GM10847 (cell line): Measurements from ENCODE around the gene OPA3.

ENCODE experiments used
- POLR2A ChIP-seq: IDR thresholded peaks from 2 replicates; pipeline ENCODE4 v1.6.1; 2011; ENCODE audit not compliant: insufficient read length; ENCODE audit errors: extremely low read depth

OPA3 gene

DNA sequence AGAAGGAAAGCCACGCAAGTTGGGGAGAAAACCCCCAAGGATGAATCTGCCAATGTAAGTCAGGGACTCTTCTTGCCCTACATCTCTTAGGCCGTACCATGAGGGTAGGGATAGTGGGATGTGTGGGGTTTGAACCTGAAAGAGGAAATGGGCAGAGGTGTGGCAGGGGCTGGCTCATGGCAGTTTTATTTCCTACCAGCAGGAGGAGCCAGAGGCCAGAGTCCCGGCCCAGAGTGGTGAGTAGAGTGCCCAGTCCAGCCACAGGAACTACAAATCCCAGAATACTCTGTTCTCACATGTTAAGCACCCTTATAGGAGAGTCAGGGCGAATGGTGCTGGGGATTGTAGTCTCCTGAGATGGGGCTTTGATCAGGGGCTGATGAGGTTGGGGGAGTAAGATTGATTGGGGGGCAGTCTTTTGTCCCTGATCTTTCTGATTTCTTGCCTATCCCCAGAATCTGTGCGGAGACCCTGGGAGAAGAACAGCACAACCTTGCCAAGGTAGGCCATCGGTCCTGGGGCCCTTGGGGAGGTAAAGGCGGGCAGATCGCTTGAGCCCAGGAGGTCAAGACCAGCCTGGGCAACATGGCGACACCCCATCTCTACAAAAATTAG lies 60.9 kb downstream of the OPA3 start:
- TF ChIP-seq POLR2A = no peak

- TF ChIP-seq POLR2A = no peak
Measured at GRCh38 chr19:45522010-45522941, 62.3 kb downstream of the OPA3 start.

DNA sequence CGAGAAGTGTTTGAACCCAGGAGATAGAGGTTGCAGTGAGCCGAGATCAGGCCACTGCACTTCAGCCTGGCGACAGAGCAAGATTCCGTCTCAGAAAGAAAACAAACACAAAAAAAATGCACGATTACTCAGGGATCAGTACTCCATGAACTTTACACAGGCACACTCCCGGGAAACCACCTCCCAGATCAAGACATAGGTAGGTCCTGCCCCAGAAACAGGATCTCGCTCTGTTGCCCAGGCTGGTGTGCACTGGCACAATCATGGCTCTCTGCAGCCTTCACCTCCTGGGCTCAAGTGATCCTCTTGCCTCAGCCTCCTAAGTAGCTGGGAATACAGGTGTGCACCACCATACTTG lies 66.2 kb downstream of the OPA3 start:
- no peak for TF ChIP-seq POLR2A

GRCh38 chr19:45517641-45518468 lies 66.7 kb downstream of the OPA3 start:
- TF ChIP-seq POLR2A = no peak

- no peak for TF ChIP-seq POLR2A
Measured at GRCh38 chr19:45517238-45517637, 67.4 kb downstream of the OPA3 start.

- TF ChIP-seq POLR2A = no peak
Measured at GRCh38 chr19:45515807-45516401, 68.7 kb downstream of the OPA3 start.

DNA sequence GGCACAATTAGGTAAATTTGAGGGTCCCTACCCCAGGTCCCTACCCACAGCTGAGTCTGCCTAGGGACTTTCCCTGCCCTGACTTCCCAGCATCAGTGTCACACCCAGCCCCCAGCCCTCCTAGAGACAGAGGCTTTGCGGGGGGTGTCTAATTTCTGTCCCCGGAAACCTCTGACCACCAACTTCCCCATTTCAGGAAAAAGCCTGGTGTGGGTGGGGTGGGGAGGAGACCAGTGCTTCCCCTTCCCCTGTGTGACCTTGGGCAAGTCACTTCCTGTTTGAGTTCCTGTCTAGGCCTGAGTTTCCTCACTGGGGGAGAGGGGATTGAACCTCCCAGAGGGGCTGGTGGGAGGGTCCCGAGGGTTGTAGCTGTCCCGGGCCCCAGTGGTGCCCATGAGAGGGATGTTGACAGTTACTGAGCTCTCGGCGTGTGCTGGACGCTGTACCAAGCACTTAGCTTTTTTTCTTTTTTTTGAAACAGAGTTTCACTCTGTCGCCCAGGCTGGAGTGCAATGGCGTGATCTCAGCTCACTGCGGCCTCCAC lies 69.4 kb downstream of the OPA3 start:
- no peak for TF ChIP-seq POLR2A

- TF ChIP-seq POLR2A = no peak
Measured at GRCh38 chr19:45514376-45515051, 70.1 kb downstream of the OPA3 start.

DNA sequence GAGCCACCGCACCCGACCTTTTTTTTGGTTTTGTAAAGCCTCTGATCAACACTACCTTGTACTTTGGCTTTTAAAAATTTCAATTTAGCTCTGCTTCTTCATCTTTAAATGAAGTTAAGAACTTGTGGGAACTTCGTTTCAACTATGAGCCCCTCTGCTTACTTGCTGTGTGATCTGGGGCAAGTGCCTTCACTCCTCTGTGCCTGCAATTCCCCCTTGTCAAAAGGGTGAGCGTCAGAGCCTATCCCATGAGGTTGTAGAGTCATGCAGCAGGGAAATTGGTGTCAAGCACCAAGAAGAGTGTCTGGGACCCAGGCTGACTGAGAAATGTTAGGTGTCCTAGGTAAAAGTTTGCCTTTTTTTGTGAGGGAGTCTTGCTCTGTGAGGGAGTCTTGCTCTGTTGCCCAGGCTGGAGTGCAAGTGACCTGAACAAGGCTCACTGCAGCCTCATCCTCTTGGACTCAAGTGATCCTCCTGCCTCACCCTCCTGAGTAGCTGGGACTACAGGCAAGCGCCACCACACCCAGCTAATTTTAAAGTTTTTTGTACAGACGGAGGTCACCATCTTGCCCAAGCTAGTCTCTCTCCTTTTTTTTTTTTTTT lies 71.6 kb downstream of the OPA3 start:
- TF ChIP-seq POLR2A = no peak

GRCh38 chr19:45511074-45511473 lies 73.5 kb downstream of the OPA3 start:
- TF ChIP-seq POLR2A = no peak

DNA sequence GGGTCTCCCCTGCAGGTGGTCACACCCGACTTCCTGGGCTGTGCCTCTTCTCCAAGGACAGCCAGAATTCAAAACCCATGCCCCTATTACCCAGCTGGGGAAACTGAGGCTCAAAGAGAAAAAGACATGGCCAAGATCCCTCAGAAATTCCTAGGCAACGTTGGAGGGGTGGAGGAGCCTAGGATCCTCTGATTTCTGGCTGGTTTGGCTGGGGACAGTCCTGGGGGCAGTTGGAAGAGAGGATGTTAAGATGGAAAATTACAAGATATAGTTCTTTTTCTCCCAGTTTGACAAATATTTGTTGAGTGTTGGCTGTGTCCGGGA lies 74.9 kb downstream of the OPA3 start:
- no peak for TF ChIP-seq POLR2A

- TF ChIP-seq POLR2A = peak; percentile 27
Measured at GRCh38 chr19:45508861-45509691, 75.5 kb downstream of the OPA3 start.

GRCh38 chr19:45508417-45508860 lies 76.2 kb downstream of the OPA3 start:
- TF ChIP-seq POLR2A = no peak
